ENCODE results near the gene PPP1R7.

The PPP1R7 gene

DNA sequence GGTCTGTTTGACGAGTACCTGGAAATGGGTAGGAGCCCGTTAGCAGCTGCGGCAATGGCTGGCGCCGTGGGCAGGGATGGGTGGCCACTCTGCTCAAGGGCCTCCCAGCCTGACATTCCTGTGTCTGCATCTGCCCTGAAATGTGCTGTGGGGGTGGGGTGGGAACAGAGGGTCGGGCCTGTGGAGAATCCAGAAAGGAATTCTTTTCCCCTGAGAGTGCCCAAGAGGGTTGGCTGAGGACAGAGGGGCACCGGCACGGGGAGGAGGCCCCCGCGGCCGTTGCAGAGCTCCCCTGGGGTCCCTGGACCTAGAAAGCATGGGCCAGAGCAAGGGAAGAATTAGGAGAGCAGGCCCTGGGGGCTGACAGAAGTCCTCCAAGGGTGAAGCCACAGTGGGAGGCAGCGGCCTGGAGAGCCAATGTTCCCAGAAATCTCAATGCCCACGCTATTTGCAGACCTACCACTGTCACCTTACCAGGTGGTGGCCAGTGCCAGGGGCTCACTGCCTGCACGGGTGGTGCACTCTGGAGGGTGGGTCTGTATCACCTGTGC is 66.0 kb downstream of the PPP1R7 start:
- no peak for DNase-seq

- DNase-seq = no peak
Measured at GRCh38 chr2:241217320-241218031, 67.2 kb downstream of the PPP1R7 start.

GRCh38 chr2:241218131-241219029 is 68.1 kb downstream of the PPP1R7 start:
- DNase-seq = no peak

DNA sequence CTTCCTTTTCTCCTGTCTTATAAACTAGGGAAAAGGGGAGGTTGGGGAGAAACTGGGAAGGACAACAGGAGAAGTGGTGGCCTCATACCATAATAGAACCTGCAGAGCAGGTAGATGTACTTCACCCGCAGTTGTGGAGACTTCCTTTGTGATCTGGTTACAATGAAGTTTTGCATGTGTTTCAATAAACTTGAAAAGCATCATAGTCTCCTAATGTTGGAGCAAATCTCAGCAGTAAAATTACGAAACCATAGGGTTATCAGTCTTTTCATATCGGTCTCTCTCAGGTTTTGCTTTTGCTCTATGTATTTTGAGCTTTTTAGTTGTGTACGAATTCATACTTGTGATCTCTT is 68.7 kb downstream of the PPP1R7 start:
- no peak for DNase-seq

- no peak for DNase-seq
Measured at GRCh38 chr2:241219856-241220356, 69.6 kb downstream of the PPP1R7 start.

DNA sequence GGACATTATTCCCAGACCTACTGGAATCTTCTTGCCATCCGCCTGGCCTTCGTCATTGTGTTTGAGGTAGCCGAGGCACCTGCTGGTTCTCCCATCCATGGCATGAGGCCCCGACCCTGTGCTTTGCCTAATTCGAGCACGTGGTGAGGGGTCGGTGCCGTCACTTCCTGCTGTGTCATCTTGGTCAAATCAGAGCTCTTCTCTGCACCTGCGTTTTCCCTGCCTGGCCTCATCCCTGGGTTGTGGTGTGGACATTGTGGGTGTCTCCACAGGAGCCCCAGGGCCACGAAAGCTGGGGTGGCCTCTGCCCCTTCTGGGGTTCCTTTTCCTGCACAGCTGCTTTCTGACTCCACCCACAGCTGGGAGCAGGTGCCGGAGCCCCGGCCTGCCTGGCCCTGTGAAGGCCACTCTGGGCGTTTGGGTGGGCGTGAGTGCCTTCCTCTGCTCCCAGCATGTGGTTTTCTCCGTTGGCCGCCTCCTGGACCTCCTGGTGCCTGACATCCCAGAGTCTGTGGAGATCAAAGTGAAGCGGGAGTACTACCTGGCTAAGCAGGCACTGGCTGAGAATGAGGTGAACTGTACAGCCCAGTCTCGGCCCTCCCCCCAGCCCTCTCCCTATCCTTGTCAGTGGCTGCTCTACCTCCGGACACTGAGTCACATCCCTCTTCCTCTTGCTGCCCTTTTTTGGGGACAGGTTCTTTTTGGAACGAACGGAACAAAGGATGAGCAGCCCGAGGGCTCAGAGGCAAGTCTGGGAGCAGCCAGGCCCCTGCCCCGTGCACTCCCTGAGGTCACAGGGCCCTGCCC is 73.1 kb downstream of the PPP1R7 start:
- no peak for DNase-seq

- DNase-seq = no peak
Measured at GRCh38 chr2:241224018-241224850, 74.0 kb downstream of the PPP1R7 start.

- DNase-seq = no peak
Measured at GRCh38 chr2:241224851-241225438, 74.7 kb downstream of the PPP1R7 start.

DNA sequence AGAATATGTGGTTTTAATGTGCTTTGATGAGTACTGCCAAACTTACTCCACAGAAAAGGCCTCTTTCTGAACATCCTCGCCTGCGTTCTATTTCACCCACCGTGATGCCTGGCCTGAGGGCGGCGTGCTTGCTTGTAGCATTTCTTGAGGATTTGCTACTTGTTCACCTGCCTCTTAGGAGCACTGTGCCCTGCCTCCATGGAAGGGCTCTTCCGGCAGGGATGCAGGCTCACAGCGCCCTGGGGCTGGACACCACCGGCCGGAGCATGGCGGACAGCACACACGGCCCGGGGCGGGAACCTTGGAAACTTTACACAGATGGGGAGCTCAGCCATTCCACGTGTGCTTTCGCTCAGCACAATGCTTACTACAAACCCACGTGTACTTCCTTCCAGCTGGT is 75.3 kb downstream of the PPP1R7 start:
- no peak for DNase-seq

GRCh38 chr2:241225983-241226382 is 75.7 kb downstream of the PPP1R7 start:
- no peak for DNase-seq

DNA sequence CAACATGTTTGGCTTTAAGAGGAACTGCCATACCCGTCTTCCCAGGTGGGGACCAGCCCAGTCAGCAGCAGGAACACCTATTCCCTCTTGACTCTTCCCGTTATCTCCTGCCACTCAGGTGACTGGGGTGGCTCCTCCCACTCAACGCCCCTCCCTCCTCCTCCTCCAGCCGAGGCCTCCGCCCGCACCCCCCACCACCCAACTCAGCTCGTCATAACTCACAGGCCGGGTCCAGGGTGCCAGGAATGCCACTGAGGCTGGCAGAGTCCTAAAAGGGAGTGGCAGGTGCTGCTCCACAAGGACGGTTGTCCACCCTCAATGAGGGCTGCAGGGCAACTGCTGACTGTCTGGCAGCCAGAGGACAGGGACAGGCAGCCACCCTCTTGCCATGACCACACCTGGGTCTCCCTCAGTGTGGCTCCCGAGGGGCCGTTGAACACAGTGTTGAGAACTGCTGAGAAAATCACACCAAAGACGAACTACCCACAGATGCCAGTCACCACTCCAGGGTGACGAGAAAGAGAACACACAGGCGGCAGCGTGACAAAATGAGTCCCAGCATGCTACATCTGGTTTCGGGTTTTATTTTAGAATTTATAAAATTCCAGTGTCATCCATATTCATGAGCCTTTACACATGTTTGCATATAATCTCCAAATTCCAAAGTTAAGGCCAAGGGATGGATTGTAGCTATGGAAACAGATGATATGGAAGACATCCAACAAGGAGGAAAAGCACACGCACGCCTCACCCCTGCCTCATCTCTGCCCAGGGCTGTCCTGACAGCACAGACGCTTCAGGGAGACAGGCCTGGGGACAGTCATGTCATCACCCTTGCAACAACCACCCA is 76.7 kb downstream of the PPP1R7 start:
- no peak for DNase-seq

DNA sequence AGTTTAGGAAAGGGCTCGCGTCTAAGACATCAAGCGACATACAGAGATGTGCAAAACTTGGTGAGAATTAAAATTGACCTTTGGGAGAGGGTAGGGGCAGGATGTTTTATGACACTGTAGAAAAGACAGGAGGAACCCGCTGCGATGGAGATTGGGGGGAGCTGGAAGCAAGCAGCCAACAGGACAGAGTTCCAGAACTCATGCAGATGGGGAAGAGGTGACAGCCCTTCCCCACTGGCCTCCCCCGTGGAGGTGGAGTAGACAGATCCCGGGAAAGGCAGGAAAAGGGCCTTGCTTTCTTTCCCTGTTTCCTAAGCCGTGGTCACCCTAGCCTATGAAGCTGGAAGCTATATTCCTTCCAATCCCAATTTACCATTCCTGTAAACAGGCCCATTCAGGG is 77.3 kb downstream of the PPP1R7 start:
- no peak for DNase-seq

GRCh38 chr2:241228081-241228859 is 78.0 kb downstream of the PPP1R7 start:
- no peak for DNase-seq

DNA sequence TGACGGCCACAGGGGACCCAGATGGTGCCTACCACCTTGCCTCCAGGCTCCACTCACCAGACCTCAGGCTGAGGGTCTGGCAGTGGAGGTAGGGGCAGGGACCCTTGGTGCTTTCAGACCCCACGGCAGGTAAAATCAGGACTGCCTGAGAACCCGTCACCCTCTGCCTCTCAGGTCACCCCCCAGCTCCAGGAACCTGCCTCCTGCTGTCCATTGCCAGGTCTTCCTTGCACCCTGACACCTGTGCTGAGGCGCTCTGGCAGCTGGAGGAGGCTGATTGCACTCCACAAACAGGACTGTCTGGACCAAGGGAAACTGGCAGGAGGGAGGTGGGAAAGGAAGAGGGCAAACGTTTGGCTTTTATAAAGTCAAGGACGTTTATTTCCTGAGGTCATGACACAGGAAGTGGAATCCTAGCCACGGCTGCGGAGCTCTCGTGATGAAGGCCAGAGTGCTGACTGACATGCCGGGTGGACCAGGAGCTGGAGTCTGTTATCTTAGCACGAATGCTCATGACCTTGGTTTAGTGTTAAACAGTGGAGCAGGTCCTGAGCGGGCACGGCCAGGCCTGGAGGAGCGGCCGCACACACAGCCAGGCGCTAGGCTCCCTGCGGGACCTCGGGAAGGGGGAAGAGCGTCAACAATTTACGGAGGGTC is 78.7 kb downstream of the PPP1R7 start:
- DNase-seq = no peak

- no peak for DNase-seq
Measured at GRCh38 chr2:241229563-241230401, 79.5 kb downstream of the PPP1R7 start.

DNA sequence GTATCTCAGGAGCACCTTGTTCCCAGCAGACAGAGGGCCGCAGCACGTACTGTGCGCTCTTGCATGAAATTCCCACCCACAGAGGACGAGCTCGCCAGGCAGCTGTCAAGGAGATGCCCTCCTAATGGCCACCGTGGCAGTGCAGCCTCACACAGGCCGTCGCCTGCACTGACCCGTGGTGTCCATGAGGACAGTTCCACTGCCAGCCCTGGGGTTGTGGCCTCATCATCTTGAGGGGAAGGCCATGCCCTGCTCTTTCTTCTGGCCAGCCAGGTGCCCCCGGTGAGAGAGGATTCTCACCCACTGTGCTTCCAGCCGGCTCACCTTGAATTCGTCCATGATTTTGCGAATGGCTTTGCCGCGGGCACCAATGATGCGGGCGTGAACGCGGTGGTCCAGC is 80.2 kb downstream of the PPP1R7 start:
- no peak for DNase-seq

- no peak for DNase-seq
Measured at GRCh38 chr2:241232736-241233575, 82.7 kb downstream of the PPP1R7 start.
